Liver (tissue), 3 donors: ENCODE data around the gene HIVEP3.

Experiments used
- FOXA1 ChIP-seq: IDR thresholded peaks from 2 replicates; pipeline ENCODE4 v1.6.1; 2016; ENCODE audit warnings: antibody characterized with exemption
- FOXA2 ChIP-seq: IDR thresholded peaks from 2 replicates; pipeline ENCODE4 v1.6.1; 2016; ENCODE audit warnings: antibody characterized with exemption
- GABPA ChIP-seq, 2 donors: IDR thresholded peaks in 1 of 2; conservative IDR thresholded peaks in 1 of 2; 2 replicates each; pipeline ENCODE4 v1.6.1; 2016; ENCODE audit warnings: antibody characterized with exemption in 2 of 2, mild to moderate bottlenecking in 1 of 2, moderate library complexity in 1 of 2
- HNF4G ChIP-seq: IDR thresholded peaks from 2 replicates; pipeline ENCODE4 v1.6.1; 2016; ENCODE audit warnings: antibody characterized with exemption
- RAD21 ChIP-seq, 2 donors: IDR thresholded peaks; 2 replicates each; pipeline ENCODE4 v1.6.1; 2016; ENCODE audit warnings: antibody characterized with exemption in 2 of 2, mild to moderate bottlenecking in 2 of 2
- YY1 ChIP-seq: IDR thresholded peaks from 2 replicates; pipeline ENCODE4 v1.6.1; 2016; ENCODE audit warnings: antibody characterized with exemption, mild to moderate bottlenecking
- TF ChIP-seq, protein P1 (sequence below): fragments of 150-350 bp; IDR thresholded peaks from 2 replicates; pipeline ENCODE4 v1.5.1; 2017; ENCODE audit warnings: improper control_type of control experiment, low read depth, low read length; ENCODE audit not compliant: missing input control
- TF ChIP-seq, protein P2 (sequence below): IDR thresholded peaks from 2 replicates; pipeline ENCODE4 v1.6.1; 2016; ENCODE audit warnings: antibody characterized with exemption
- TF ChIP-seq, protein P3 (sequence below): IDR thresholded peaks from 2 replicates; pipeline ENCODE4 v1.6.1; 2016; ENCODE audit warnings: antibody characterized with exemption
- TF ChIP-seq, protein P4 (sequence below): IDR thresholded peaks from 2 replicates; pipeline ENCODE4 v1.6.1; 2016; ENCODE audit warnings: antibody characterized with exemption, mild to moderate bottlenecking
- donor health status: healthy.
- donor health status: healthy.

DNA sequence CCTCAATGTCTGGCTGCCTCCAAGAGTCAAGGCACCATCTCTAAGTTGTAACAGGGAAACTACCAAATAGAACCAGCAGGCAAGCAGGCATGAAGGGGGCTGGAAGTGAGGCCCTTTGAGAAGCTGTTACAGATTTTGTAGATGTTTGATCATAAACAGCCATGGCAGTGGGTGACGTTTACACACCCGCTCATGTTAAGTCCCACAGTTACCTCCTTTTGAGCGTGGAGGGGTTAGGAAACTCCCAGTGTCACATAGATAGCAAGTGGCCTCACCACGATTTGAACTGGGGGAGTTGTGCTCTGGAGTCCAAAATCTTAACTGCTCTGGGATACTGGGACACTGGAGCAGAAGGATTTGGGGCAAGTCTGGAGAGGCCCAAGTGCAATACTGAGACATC, 192.4 kb downstream of the HIVEP3 start:
- TF ChIP-seq, protein P1, sequence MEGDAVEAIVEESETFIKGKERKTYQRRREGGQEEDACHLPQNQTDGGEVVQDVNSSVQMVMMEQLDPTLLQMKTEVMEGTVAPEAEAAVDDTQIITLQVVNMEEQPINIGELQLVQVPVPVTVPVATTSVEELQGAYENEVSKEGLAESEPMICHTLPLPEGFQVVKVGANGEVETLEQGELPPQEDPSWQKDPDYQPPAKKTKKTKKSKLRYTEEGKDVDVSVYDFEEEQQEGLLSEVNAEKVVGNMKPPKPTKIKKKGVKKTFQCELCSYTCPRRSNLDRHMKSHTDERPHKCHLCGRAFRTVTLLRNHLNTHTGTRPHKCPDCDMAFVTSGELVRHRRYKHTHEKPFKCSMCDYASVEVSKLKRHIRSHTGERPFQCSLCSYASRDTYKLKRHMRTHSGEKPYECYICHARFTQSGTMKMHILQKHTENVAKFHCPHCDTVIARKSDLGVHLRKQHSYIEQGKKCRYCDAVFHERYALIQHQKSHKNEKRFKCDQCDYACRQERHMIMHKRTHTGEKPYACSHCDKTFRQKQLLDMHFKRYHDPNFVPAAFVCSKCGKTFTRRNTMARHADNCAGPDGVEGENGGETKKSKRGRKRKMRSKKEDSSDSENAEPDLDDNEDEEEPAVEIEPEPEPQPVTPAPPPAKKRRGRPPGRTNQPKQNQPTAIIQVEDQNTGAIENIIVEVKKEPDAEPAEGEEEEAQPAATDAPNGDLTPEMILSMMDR = no peak
- TF ChIP-seq, protein P2, sequence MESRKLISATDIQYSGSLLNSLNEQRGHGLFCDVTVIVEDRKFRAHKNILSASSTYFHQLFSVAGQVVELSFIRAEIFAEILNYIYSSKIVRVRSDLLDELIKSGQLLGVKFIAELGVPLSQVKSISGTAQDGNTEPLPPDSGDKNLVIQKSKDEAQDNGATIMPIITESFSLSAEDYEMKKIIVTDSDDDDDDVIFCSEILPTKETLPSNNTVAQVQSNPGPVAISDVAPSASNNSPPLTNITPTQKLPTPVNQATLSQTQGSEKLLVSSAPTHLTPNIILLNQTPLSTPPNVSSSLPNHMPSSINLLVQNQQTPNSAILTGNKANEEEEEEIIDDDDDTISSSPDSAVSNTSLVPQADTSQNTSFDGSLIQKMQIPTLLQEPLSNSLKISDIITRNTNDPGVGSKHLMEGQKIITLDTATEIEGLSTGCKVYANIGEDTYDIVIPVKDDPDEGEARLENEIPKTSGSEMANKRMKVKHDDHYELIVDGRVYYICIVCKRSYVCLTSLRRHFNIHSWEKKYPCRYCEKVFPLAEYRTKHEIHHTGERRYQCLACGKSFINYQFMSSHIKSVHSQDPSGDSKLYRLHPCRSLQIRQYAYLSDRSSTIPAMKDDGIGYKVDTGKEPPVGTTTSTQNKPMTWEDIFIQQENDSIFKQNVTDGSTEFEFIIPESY = no peak
- TF ChIP-seq RAD21 (IDR thresholded peaks at IDR 0.05) = no peak
- TF ChIP-seq FOXA1 = no peak
- TF ChIP-seq, protein P3, sequence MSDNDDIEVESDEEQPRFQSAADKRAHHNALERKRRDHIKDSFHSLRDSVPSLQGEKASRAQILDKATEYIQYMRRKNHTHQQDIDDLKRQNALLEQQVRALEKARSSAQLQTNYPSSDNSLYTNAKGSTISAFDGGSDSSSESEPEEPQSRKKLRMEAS = no peak
- TF ChIP-seq YY1 = no peak
- TF ChIP-seq GABPA (IDR thresholded peaks at IDR 0.05 in 1 of 2, conservative IDR thresholded peaks at IDR 0.05 in 1 of 2) = no peak
- TF ChIP-seq, protein P4, sequence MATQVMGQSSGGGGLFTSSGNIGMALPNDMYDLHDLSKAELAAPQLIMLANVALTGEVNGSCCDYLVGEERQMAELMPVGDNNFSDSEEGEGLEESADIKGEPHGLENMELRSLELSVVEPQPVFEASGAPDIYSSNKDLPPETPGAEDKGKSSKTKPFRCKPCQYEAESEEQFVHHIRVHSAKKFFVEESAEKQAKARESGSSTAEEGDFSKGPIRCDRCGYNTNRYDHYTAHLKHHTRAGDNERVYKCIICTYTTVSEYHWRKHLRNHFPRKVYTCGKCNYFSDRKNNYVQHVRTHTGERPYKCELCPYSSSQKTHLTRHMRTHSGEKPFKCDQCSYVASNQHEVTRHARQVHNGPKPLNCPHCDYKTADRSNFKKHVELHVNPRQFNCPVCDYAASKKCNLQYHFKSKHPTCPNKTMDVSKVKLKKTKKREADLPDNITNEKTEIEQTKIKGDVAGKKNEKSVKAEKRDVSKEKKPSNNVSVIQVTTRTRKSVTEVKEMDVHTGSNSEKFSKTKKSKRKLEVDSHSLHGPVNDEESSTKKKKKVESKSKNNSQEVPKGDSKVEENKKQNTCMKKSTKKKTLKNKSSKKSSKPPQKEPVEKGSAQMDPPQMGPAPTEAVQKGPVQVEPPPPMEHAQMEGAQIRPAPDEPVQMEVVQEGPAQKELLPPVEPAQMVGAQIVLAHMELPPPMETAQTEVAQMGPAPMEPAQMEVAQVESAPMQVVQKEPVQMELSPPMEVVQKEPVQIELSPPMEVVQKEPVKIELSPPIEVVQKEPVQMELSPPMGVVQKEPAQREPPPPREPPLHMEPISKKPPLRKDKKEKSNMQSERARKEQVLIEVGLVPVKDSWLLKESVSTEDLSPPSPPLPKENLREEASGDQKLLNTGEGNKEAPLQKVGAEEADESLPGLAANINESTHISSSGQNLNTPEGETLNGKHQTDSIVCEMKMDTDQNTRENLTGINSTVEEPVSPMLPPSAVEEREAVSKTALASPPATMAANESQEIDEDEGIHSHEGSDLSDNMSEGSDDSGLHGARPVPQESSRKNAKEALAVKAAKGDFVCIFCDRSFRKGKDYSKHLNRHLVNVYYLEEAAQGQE = no peak
- no peak for TF ChIP-seq HNF4G
- no peak for TF ChIP-seq FOXA2
